Dedifferentiated amniotic fluid mesenchymal stem cell (primary cell): Measurements from ENCODE around the gene PET100.

Experiments
- DNase-seq: peaks from one replicate; pipeline ENCODE4 v3.0.0-alpha.2; 2016; ENCODE audit errors: extremely low spot score

PET100 gene

DNA sequence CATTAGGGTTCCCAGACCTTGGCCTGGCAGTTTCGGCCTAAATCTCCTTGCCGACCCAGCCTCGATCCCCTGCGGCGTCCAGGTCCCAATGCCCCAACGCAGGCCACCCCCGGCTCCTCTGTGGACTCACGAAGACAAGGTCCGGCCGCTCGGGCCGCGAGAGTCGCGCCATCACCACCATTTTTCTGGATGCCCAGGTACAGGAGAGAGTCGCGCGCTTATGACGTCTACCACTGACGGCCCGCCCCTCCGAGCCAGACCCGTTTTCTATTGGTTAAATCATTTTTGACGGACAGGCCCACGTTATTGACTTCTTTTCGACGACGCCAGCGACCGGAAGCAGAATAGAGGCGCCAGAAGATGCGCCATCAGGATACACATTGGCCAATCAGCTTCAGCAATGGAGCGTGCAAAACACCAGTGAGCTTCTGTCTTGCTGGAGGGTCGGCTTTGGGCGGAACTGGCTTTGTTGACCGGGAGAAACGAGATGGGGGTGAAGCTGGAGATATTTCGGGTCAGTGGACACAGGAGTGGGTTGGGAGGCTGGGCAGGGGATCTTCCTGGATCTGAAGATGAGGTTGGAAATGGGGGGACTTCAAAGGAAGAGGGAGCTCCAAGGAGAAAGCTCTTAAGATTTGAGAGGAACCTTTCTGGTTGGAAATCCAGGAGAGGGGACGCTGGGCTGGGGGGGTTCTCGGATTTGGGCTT, at the start of gene PET100, which contains the start of gene XAB2:
Gene PET100, plus strand, starts transcription at position 447 of the 708 bp plus-strand sequence. Its CDS starts 41 bp downstream, at position 488.
Gene XAB2, minus strand, starts transcription at position 199 of the 708 bp plus-strand sequence. Its CDS starts 18 bp downstream, at position 181.
- peak; percentile 99 for DNase-seq

- no peak for DNase-seq
Observed at GRCh38 chr19:7582446-7582845, 47.1 kb upstream of the PET100 start.

DNA sequence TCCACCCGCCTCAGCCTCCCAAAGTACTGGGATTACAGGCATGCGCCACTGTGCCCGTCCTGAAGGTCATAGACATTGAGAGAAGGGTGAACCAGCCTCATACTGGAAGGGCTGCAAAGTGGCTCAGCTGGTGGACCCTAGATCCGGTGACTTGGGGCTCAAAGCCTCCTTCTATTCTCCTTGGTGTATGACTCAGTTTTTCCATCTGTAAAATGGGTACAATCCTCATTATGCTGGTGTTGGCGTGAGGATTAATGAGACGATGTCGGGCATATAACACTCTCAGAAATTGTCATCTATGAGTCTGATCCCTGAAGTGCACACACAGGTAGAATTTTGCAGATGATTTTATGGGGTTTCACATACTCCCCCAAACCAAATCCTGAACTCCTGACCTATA, 39.8 kb upstream of the PET100 start:
- DNase-seq: no peak

- DNase-seq: no peak
Observed at GRCh38 chr19:7590256-7590655, 39.3 kb upstream of the PET100 start.

- DNase-seq: no peak
Observed at GRCh38 chr19:7595466-7596133, 34.0 kb upstream of the PET100 start, which contains the start of gene CAMSAP3. TSS of gene CAMSAP3 (plus strand) at chr19:7595863. CDS start at chr19:7596003, 140 bp downstream.

GRCh38 chr19:7596211-7596937, 33.2 kb upstream of the PET100 start:
- DNase-seq: no peak

- no peak for DNase-seq
Observed at GRCh38 chr19:7597689-7598088, 31.9 kb upstream of the PET100 start.

- DNase-seq: no peak
Observed at GRCh38 chr19:7598180-7598579, 31.4 kb upstream of the PET100 start.

GRCh38 chr19:7600721-7601120, 28.9 kb upstream of the PET100 start:
- DNase-seq: no peak

GRCh38 chr19:7602240-7602934, 27.2 kb upstream of the PET100 start:
- no peak for DNase-seq

DNA sequence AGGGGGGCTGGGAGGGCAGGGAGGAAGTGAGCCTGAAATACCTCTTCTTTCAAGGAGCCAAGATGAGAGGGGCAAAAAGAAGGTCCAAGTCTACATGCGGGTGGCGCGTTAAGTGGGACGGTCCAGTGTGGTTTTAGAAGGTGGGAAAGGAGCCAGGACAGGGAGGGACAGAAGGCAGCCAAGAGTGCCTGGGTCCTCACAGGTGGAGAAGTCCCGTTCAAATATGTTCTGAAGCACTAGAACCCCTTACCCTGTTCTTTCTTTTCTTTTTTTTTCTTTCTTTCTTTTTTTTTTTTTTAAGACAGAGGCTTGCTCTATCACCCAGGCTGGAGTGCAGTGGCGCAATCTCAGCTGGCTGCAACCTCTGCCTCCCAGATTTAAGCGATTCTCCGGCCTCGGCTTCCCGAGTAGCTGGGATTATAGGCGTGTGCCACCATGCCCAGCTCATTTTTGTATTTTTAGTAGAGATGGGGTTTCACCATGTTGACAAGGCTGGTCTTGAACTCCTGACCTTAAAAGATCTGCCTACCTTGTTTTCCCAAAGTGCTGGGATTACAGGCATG, 26.6 kb upstream of the PET100 start:
- DNase-seq: no peak

DNA sequence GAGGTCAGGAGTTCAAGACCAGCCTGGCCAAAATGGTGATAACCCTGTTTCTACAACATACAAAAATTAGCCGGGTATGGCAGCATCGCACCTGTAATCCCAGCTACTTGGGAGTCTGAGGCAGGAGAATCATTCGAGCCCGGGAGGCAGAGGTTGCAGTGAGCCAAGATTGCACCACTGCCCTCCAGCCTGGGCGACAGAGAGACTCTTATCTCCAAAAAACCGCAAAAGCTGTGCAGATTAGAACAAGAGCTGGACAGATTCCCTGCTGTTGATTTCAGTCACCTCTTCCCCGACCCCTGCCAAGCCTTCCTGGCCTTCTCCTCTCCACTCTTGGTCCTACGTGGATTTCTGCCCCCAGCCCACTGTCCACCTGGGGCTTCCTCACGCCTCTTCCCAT, 25.7 kb upstream of the PET100 start:
- DNase-seq: no peak

GRCh38 chr19:7605490-7606222, 23.9 kb upstream of the PET100 start:
- no peak for DNase-seq

DNA sequence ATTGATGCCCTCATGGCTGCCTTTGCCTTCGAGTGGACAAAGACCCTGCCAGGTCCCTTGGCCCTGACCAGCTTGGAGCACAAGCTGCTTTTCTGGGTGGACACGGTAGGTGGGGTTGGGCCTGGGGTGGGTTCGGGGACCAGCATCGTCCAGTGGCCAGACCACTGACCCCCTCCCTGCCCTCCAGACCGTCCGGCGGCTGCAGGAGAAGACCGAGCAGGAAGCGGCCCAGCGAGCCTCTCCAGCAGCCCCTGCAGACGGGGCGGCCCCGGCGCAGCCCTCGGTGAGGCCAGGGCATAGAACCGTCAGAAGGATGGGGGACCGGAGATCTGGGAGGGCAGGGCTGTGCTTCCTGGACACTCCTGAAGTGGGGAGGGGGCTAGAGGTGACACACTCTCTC, 23.3 kb upstream of the PET100 start:
- no peak for DNase-seq

DNA sequence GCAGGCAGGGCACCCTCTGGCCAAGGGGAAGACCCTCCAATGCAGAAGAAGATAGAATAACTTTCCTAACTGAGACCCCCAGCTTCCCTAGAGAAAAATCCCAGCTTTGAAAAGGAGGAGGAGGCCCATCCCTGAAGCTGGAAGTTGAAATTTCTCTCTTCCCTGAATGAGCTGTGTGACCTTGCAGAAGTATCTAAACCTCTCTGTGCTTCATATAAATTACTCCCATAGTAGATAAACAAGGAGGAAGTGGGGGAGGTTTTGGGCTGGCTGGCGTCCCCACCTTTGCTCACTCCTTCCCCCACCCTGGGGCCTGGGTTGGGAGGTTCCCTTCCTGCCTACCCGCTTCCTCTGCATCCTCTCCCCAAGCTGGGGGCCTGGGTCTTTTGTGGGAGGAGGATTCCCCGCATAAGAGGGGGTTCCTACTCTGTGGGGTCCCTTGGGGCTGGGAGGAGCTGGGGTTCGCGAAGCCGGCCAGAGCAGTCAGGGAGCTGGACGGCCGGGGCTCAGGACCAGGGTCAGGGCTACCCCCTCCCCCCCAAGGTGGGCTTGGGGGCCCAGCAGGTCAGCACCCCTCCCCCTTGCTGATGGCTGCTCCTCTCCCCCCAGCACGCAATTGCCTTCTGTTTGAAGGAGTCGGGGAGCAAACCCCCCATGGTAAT, 22.2 kb upstream of the PET100 start:
- no peak for DNase-seq

DNA sequence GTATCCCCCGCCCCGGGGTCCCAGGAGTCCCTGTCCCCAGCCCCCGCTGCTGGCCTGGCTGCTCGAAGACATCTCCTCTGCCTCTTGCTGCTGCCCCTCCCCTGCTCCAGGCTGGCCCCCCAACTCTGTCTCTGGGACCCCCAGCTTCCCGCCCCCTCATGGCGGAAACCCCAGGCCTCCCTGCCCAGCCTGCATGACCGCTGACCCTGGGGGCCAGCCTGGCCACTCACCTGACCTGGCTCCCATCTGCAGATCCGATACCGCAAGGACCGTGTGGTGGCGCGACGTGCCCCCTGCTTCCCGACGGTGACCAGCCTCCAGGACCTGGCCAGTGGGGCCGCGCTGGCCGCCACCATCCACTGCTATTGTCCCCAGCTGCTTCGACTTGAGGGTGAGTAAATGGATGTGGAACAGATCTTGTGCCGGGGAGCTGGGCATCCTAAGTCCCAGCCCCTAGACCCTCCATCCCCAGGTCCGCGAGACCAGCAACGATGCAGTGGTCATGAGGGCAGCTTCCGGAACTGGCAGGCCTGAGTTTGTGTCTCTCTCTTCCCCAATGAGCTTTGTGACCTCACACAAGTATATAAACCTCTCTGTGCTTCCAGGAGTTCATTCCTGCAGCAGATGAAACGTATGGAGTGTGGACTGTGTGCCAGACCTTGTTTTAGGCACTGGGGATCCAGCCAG, 21.6 kb upstream of the PET100 start:
- DNase-seq: no peak

- no peak for DNase-seq
Observed at GRCh38 chr19:7610491-7611240, 18.9 kb upstream of the PET100 start.

DNA sequence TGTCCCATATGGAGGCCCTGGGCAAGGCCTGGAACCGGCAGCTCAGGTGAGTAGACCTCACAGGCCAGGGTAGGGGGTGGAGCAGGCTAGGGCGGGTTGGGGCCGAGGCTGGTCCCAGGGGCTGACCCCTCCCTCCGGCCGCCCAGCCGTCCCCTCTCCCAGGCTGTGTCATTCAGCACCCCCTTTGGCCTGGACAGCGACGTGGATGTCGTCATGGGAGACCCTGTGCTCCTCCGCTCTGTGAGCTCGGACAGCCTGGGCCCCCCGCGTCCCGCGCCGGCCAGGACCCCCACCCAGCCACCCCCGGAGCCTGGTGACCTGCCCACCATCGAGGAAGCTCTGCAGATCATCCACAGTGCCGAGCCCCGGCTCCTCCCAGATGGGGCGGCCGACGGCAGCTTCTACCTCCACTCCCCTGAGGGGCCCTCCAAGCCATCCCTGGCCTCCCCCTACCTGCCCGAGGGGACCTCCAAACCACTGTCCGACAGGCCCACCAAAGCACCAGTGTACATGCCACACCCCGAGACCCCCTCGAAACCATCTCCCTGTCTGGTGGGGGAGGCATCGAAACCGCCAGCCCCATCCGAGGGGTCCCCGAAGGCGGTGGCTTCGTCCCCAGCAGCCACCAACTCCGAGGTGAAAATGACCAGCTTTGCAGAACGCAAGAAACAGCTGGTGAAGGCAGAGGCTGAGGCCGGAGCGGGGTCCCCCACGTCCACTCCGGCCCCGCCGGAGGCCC, 17.9 kb upstream of the PET100 start:
- DNase-seq: no peak
